Astrocyte (in vitro differentiated cells and primary cell): ENCODE measurements around the gene ATXN1.

Source experiments
- CTCF ChIP-seq: IDR thresholded peaks from 2 replicates; pipeline ENCODE4 v1.5.1; 2011; ENCODE audit warnings: low read depth, mild to moderate bottlenecking, inconsistent platforms, low read length, moderate library complexity; ENCODE audit not compliant: insufficient read depth
- EZH2 ChIP-seq: IDR thresholded peaks from 2 replicates; pipeline ENCODE4 v1.6.1; 2012; ENCODE audit warnings: mild to moderate bottlenecking, low read length, inconsistent platforms; ENCODE audit not compliant: insufficient read depth

DNA sequence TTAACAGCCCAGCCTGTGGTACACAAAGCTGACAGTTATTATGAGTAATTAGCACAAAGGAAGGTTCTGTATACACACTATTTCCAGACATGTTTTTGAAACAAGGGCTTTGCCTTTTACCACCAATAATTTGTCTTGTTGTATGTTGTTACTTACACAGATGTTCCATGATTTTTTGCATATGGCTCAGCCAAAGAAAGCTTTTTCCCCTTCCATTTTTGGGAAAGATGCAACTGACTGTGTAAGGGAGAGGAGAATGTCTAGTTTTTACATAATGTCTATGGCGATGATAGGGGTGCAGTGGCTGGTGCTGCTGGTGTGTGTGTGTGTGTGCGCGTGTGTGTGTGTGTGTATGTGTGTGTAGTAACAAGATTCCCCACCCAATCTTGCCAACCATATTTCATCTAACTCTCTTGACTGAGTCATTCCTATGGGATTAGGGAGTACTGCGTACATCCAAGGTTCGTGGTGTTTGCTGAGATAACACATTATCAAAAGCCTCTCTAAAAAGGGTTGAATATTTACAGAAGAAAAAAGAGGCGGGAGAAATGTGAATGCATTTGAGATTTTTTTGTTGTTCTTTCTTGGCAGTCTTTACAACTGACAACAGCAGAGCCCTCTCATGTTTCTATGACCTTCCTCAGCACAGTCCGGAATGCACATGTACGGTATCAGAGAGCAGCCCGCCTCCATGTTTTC lies 330.7 kb downstream of the ATXN1 start:
- TF ChIP-seq CTCF (no peak), EZH2 (no peak)
